Activated CD8-positive, alpha-beta T cell treated with anti-CD3 and anti-CD28 coated beads for 36 hours (primary cell): ENCODE measurements around the gene TCAIM. TPM values are rescaled to one million over a fixed set of nuclear protein-coding genes. Genes with fewer than 3 reads are reported as not detected.
"Not testable (repeated sequence)": the region's sequence is repeated elsewhere in the genome, so short reads cannot be mapped to it uniquely, and the experiment has no call there.

Experiments used
- ATAC-seq: fragments of 200-7000 bp; cut with Tn5 transposase; one replicate; pipeline ENCODE4 v1.10.0; 2021; ENCODE audit warnings: mild to moderate bottlenecking, moderate library complexity
- CTCF ChIA-PET: fragments of 350-600 bp; sonication (Branson Sonifier 250); formaldehyde crosslinking; loops from one replicate; lab custom pipeline; 2021; ENCODE audit warnings: antibody characterized with exemption; lab: Charles Lee
- POLR2A ChIA-PET: fragments of 350-600 bp; sonication (Branson Sonifier 250); formaldehyde crosslinking; loops from one replicate; lab custom pipeline; 2021; ENCODE audit warnings: antibody characterized with exemption; lab: Charles Lee
- DNase-seq: peaks from one replicate; pipeline ENCODE4 v3.0.0-alpha.2; 2020
- H3K27ac Mint-ChIP-seq: one replicate; pipeline ENCODE4 v1.8.0; 2021; ENCODE audit warnings: mild to moderate bottlenecking, mixed read lengths
- H3K27me3 Mint-ChIP-seq: one replicate; pipeline ENCODE4 v1.8.0; 2021; ENCODE audit warnings: mixed read lengths
- H3K36me3 Mint-ChIP-seq: one replicate; pipeline ENCODE4 v1.8.0; 2021; ENCODE audit warnings: low read depth, mixed read lengths
- H3K4me1 Mint-ChIP-seq: one replicate; pipeline ENCODE4 v1.8.0; 2021; ENCODE audit warnings: low read depth, mixed read lengths
- H3K4me3 Mint-ChIP-seq: one replicate; pipeline ENCODE4 v1.8.0; 2021; ENCODE audit warnings: mild to moderate bottlenecking, moderate library complexity, mixed read lengths
- H3K9me3 Mint-ChIP-seq: one replicate; pipeline ENCODE4 v1.8.0; 2021; ENCODE audit warnings: mixed read lengths
- intact Hi-C: fragments of 100-400 bp; cut with micrococcal nuclease; formaldehyde crosslinking; loops from one replicate; pipeline ENCODE4 v1.10.0; 2022
- total RNA-seq, 2 experiments: library from RNA; stranded (reverse); gene quantifications; one replicate each; pipeline ENCODE4 v1.2.3, GENCODE V29; 2021
- TF ChIP-seq, protein P1 (sequence below): fragments of 200-600 bp; IDR thresholded peaks from one replicate; pipeline ENCODE4 v1.8.0; 2022; ENCODE audit warnings: antibody characterized with exemption, mild to moderate bottlenecking

The TCAIM gene
- total RNA-seq, 2 experiments from 2014 or later = 14.3 to 15.1 TPM

DNA sequence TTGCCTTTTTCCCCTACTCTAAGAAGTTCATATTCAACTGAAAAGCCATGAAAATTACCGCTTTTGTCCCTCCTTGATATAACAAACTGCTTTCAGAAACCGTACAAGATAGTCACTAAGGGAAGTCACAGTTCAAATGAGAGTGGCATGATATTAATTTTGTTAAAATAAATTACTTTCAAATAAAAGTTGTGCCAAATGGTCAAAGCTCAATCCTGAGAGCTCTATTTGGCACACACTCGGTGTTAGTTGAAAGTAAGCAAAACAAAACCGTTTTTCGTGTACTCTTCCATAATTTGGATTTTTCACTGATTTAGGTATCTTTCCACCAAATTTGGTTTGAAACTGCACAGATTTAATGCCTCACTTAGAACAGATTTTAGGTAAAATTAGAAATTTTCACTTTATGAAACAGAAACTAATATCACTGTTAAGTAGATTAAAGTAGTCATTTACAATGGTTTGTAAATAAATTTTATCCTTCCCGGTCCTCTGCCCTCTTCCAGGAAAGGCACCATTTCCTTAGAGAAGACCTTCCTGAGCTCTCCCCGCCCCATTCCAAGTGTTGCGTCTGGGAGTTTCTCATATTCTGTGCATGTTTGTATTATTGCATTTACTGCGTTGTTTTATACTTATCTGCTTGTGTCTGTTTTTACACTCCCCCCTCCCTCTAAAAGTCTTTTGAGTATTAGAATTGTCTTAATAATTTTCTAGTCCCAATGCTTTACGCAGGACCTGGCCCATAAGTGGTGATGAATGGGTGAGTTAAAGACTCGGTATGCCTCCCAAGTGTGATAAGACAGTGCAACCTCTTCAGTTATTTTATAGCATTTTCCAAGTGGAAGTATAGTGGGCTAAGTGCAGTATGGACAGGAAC lies 853 bp downstream of the TCAIM start:
- no peaks in the 10 kb centered on the region for H3K27me3 Mint-ChIP-seq
- H3K9me3 Mint-ChIP-seq = no peaks in the 10 kb centered on the region
- TF ChIP-seq, protein P1, sequence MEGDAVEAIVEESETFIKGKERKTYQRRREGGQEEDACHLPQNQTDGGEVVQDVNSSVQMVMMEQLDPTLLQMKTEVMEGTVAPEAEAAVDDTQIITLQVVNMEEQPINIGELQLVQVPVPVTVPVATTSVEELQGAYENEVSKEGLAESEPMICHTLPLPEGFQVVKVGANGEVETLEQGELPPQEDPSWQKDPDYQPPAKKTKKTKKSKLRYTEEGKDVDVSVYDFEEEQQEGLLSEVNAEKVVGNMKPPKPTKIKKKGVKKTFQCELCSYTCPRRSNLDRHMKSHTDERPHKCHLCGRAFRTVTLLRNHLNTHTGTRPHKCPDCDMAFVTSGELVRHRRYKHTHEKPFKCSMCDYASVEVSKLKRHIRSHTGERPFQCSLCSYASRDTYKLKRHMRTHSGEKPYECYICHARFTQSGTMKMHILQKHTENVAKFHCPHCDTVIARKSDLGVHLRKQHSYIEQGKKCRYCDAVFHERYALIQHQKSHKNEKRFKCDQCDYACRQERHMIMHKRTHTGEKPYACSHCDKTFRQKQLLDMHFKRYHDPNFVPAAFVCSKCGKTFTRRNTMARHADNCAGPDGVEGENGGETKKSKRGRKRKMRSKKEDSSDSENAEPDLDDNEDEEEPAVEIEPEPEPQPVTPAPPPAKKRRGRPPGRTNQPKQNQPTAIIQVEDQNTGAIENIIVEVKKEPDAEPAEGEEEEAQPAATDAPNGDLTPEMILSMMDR = no peak
- ATAC-seq = no peak
- H3K27ac Mint-ChIP-seq = peak overlapping the region; percentile 98
- no peak for DNase-seq
- CTCF ChIA-PET = interaction anchor here (1.2 to 1.7 kb wide), 3 partner anchors 15 to 101 kb away, joined by 3 to 11 read pairs (median 3); no protein-coding TSS in a partner anchor
- H3K4me3 Mint-ChIP-seq = peak overlapping the region; percentile 99
- H3K4me1 Mint-ChIP-seq = peaks cover 18% of the 10 kb centered on the region
- intact Hi-C loops = no loop called here
- POLR2A ChIA-PET = interaction anchor here (0.7 to 1.3 kb wide), 4 partner anchors 8 to 172 kb away, joined by 3 to 5 read pairs (median 4); no protein-coding TSS in a partner anchor
- H3K36me3 Mint-ChIP-seq = peaks cover 5% of the 10 kb centered on the region

DNA sequence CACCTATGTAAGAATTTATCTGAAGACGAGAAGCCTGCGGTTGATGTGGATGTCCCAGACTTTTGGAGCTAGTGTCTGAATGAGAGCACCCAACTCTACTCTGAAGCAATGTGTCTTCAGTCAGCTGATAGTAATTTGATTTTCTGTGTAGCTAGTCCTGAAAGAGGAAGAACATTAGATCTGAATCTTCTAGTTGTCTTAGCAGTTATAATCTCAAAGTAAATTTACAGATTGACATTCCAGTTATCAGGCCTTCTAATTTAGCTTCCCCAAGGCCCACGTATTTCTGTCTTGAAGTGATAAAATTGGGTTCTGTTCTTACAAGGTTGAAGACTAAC lies 1.5 kb downstream of the TCAIM start:
- no peak for DNase-seq
- ChIA-PET POLR2A (interaction anchor here (1.0 to 1.1 kb wide), 2 partner anchors 9 to 100 kb away, joined by 4 read pairs; no protein-coding TSS in a partner anchor), CTCF (interaction anchor here (0.9 to 1.3 kb wide), 3 partner anchors 16 to 100 kb away, joined by 3 to 4 read pairs (median 3); no protein-coding TSS in a partner anchor)
- Mint-ChIP-seq H3K4me3 (peak overlapping the region; percentile 99), H3K27me3 (no peaks in the 10 kb centered on the region), H3K36me3 (peaks cover 5% of the 10 kb centered on the region), H3K9me3 (no peaks in the 10 kb centered on the region), H3K27ac (peak overlapping the region; percentile 36), H3K4me1 (peaks cover 18% of the 10 kb centered on the region)
- TF ChIP-seq, protein P1 = no peak
- ATAC-seq = no peak
- intact Hi-C loops = no loop called here

DNA sequence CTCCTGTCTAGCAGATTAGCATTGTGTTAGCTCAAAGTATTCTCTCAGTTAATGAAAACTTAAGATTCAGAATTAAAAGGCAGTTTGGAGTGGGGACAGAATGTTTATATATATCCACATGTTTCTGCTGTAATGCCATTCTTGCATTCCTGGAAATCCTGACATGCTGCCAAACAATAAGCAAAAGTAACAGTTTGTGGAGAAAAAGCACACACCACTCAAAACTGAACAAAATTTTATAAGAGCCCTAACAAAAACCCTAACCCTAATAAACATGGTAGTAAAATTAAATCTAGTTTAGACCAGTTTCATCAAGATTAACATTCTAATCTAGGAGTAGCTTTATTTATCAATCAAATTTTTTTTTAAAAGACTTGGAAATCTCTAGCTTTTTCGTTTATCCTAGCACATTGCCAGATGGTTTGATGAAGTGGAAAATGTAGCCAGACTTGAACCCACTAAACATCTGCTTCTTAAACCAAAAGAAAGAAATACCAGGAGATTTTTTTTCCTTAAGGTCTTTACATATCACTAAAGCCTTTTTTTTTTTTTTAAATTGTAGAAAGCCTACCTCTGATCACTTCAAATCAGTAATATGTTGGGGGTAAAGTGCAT lies 3.7 kb downstream of the TCAIM start:
- no peak for DNase-seq
- H3K36me3 Mint-ChIP-seq = peaks cover 5% of the 10 kb centered on the region
- no peak overlapping the region for H3K4me3 Mint-ChIP-seq
- H3K27ac Mint-ChIP-seq = no peak overlapping the region
- ChIA-PET CTCF (no interaction called here), POLR2A (no interaction called here)
- ATAC-seq = no peak
- TF ChIP-seq, protein P1 = no peak
- peaks cover 17% of the 10 kb centered on the region for H3K4me1 Mint-ChIP-seq
- intact Hi-C loops = no loop called here
- no peaks in the 10 kb centered on the region for H3K9me3 Mint-ChIP-seq
- H3K27me3 Mint-ChIP-seq = no peaks in the 10 kb centered on the region

DNA sequence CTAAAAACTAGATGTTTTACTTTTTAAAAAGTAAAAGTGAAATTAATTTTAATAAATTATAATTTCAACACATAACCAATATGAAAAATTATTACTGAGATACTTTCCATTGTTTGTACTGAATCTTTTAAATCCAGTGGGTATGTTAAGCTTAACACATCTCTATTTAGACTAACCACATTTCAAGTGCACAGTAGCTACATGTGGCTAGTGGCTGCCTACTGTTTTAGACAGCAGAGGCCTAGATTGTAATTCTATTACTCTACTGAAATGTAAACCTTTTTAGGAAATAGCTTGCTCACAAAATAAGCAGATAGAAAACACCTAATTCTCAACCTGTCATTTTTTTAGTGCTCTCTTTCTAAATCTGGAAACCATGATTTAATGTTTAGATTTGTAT lies 4.9 kb downstream of the TCAIM start:
- TF ChIP-seq, protein P1 = no peak
- H3K9me3 Mint-ChIP-seq = no peaks in the 10 kb centered on the region
- no peak overlapping the region for H3K4me3 Mint-ChIP-seq
- ChIA-PET POLR2A (interaction anchor here (1.5 kb wide), 1 partner anchor 8 kb away, joined by 7 read pairs; no protein-coding TSS in a partner anchor), CTCF (no interaction called here)
- H3K36me3 Mint-ChIP-seq = peaks cover 5% of the 10 kb centered on the region
- H3K27me3 Mint-ChIP-seq = no peaks in the 10 kb centered on the region
- DNase-seq = no peak
- peaks cover 13% of the 10 kb centered on the region for H3K4me1 Mint-ChIP-seq
- intact Hi-C loops = no loop called here
- ATAC-seq = no peak
- no peak overlapping the region for H3K27ac Mint-ChIP-seq

DNA sequence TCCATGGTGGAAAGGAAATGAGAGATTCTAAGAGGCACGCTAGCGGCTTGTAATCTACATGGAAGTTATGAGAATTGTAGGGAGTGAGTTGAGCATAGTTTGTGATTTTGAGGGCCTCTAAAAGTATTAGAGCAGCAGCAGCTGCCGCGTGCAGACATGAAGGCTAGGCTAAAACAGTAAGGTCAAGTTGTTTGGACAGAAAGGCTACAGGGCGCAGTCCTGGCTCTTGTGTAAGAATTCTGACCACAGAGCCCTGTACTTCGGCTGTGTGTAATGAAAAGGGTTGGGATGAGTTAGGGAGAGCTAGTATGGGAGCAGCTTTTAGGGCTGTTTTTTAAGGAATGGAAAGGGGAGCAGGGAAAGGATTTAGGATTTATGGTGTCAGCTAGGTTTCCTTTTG lies 8.0 kb downstream of the TCAIM start:
- POLR2A ChIA-PET, ATAC-seq, H3K27me3 Mint-ChIP-seq, H3K4me3 Mint-ChIP-seq, H3K36me3 Mint-ChIP-seq, H3K4me1 Mint-ChIP-seq, DNase-seq, CTCF ChIA-PET, intact Hi-C loops, H3K27ac Mint-ChIP-seq, H3K9me3 Mint-ChIP-seq: not testable (repeated sequence)
